Measurements from ENCODE around the gene ZSWIM6. TPM values are rescaled to one million over a fixed set of nuclear protein-coding genes. Genes with fewer than 3 reads are reported as not detected.
"Not testable (repeated sequence)": the region's sequence is repeated elsewhere in the genome, so short reads cannot be mapped to it uniquely, and the experiment has no call there.

Gene ZSWIM6
- total and polyA plus RNA-seq, 2 experiments from 2014 or later = 3.9 to 6.0 TPM

DNA sequence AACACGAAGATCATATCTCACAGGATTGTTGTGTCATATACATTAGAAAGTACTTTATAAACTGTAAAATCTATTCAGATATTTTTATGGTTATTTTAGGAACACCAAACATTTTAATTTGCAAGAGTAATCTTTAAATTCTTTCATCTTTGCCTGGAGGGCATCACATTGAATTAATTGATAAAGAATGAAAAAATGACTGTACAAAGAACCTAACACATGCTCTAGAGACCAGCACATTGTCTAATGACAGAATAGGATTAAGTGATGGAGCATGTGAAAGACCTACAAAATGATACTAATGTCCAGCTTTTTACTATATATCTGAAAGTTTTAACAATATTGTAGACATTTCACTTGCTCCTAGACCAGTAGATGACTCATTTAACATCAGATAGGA lies 88.0 kb downstream of the ZSWIM6 start (continued):
- no peak for TF ChIP-seq POLR2AphosphoS5 (IDR thresholded peaks at IDR 0.05; ENCODE audit: low read depth)
- TF ChIP-seq, protein P1, sequence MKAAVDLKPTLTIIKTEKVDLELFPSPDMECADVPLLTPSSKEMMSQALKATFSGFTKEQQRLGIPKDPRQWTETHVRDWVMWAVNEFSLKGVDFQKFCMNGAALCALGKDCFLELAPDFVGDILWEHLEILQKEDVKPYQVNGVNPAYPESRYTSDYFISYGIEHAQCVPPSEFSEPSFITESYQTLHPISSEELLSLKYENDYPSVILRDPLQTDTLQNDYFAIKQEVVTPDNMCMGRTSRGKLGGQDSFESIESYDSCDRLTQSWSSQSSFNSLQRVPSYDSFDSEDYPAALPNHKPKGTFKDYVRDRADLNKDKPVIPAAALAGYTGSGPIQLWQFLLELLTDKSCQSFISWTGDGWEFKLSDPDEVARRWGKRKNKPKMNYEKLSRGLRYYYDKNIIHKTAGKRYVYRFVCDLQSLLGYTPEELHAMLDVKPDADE (IDR thresholded peaks at IDR 0.05) = no peak
- TF ChIP-seq NANOG (IDR thresholded peaks at IDR 0.05; ENCODE audit: borderline replicate concordance) = no peak
- TF ChIP-seq, protein P2, sequence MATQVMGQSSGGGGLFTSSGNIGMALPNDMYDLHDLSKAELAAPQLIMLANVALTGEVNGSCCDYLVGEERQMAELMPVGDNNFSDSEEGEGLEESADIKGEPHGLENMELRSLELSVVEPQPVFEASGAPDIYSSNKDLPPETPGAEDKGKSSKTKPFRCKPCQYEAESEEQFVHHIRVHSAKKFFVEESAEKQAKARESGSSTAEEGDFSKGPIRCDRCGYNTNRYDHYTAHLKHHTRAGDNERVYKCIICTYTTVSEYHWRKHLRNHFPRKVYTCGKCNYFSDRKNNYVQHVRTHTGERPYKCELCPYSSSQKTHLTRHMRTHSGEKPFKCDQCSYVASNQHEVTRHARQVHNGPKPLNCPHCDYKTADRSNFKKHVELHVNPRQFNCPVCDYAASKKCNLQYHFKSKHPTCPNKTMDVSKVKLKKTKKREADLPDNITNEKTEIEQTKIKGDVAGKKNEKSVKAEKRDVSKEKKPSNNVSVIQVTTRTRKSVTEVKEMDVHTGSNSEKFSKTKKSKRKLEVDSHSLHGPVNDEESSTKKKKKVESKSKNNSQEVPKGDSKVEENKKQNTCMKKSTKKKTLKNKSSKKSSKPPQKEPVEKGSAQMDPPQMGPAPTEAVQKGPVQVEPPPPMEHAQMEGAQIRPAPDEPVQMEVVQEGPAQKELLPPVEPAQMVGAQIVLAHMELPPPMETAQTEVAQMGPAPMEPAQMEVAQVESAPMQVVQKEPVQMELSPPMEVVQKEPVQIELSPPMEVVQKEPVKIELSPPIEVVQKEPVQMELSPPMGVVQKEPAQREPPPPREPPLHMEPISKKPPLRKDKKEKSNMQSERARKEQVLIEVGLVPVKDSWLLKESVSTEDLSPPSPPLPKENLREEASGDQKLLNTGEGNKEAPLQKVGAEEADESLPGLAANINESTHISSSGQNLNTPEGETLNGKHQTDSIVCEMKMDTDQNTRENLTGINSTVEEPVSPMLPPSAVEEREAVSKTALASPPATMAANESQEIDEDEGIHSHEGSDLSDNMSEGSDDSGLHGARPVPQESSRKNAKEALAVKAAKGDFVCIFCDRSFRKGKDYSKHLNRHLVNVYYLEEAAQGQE (IDR thresholded peaks at IDR 0.05; ENCODE audit: unreplicated experiment) = no peak
- no peak for TF ChIP-seq ZNF331 (CRISPR knock-in tag; IDR thresholded peaks at IDR 0.05; ENCODE audit: low read depth)

DNA sequence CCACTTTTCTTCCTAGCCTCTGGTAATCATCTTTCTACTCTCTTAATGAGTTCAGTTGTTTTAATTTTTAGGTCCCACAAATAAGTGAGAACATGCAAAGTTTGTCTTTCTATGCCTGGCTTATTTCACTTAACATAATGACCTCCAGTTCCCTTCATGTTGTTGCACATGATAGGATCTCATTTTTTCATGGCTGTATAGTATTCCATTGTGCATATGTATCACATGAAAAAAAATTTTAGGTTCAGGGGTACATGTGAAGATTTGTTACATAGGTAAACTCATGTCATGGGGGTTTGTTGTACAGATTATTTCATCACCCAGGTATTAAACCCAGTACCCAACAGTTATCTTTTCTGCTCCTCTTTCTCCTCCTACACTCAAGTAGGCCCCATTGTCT lies 89.2 kb downstream of the ZSWIM6 start:
- DNase-seq (ENCODE audit: low spot score); H3K9me2 ChIP-seq (ENCODE audit: insufficient read depth); H3K27me3 Mint-ChIP-seq (ENCODE audit: insufficient read depth, low read depth, poor library complexity); H3F3A ChIP-seq (replicated peaks; ENCODE audit: low read depth); ATAC-seq; H3K36me3 Mint-ChIP-seq (ENCODE audit: low read depth); H3K9me3 Mint-ChIP-seq; H3K4me3 Mint-ChIP-seq; H3K27me3 ChIP-seq (ENCODE audit: insufficient read depth); H3K36me3 ChIP-seq (ENCODE audit: insufficient read depth); H3K27ac Mint-ChIP-seq; H4K20me1 ChIP-seq (replicated peaks; ENCODE audit: insufficient read depth); H2AFZ ChIP-seq; H3K4me2 ChIP-seq; H3K4me3 ChIP-seq; H3K27ac ChIP-seq (ENCODE audit: low read depth): not testable (repeated sequence)
- H3K4me1 ChIP-seq (ENCODE audit: insufficient read depth) = peaks cover 31% of the 10 kb centered on the region
- peaks cover 45% of the 10 kb centered on the region for H3K79me2 ChIP-seq (replicated peaks; ENCODE audit: insufficient read depth)
- peaks cover 24% of the 10 kb centered on the region for H3K4me1 Mint-ChIP-seq

DNA sequence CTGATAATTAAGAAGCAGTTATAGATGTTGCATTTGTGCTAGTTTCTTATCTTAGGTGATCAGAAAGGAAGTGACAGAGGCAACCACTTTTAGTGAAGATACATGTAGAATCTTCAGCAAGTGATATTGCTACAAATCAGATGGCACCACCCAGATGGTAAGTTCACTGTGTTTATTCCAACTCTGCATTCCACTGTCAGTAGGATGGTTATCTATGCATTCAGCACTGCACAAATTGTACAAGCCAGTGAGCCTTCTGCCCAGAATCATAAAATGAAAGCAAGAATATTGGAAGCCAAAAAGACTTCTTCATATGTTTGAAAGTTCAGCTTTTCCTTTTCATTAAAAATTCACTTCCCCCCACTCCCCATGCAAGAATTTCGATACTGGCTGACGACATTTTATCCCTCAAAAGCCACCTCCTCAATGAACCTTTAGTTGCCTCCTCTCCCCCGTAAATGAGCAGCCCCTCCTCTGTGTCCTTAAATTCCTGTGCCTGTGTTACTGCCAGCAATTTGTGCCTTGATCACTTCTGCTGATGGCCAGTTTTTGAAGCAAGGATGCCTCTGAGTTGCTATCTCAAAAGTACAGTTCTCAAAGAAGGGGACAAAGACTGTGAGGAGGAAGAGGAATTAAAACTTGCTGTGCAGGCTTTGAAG lies 91.6 kb downstream of the ZSWIM6 start:
- H3K9me3 Mint-ChIP-seq = peaks cover 6% of the 10 kb centered on the region; the same call in 1 of the 3 replicates
- Histone ChIP-seq H4K20me1 (replicated peaks; ENCODE audit: insufficient read depth) (no peaks in the 10 kb centered on the region), H3K79me2 (replicated peaks; ENCODE audit: insufficient read depth) (peaks cover 39% of the 10 kb centered on the region)
- TF ChIP-seq, protein P2 (IDR thresholded peaks at IDR 0.05; ENCODE audit: unreplicated experiment) = no peak
- no peak for TF ChIP-seq EZH2 (IDR thresholded peaks at IDR 0.05; ENCODE audit: low read depth, unreplicated experiment)
- TF ChIP-seq, protein P1 (IDR thresholded peaks at IDR 0.05) = no peak
- TF ChIP-seq ZNF331 (CRISPR knock-in tag; IDR thresholded peaks at IDR 0.05; ENCODE audit: low read depth) = no peak

More for the DNA sequence above, 91.6 kb downstream of the ZSWIM6 start:
- no peaks in the 10 kb centered on the region for H3K27me3 ChIP-seq (ENCODE audit: insufficient read depth)
- H3K4me2 ChIP-seq = no peak overlapping the region
- no peak for ATAC-seq
- no peak overlapping the region for H3K27ac Mint-ChIP-seq
- H3K4me1 Mint-ChIP-seq = peaks cover 7% of the 10 kb centered on the region; the same call in 2 of the 3 replicates
- H3K4me3 Mint-ChIP-seq = no peak overlapping the region
- no peak overlapping the region for H3K27ac ChIP-seq (ENCODE audit: low read depth)
- H3F3A ChIP-seq (replicated peaks; ENCODE audit: low read depth) = no peaks in the 10 kb centered on the region
- peaks cover 6% of the 10 kb centered on the region; the same call in 2 of the 3 replicates for H3K36me3 Mint-ChIP-seq (ENCODE audit: low read depth)
- no peak for DNase-seq (ENCODE audit: low spot score)
- H3K4me1 ChIP-seq (ENCODE audit: insufficient read depth) = peaks cover 16% of the 10 kb centered on the region
- no peaks in the 10 kb centered on the region for H3K9me2 ChIP-seq (ENCODE audit: insufficient read depth)
- H3K27me3 Mint-ChIP-seq (ENCODE audit: insufficient read depth, low read depth, poor library complexity) = peaks cover 2% of the 10 kb centered on the region
- H2AFZ ChIP-seq = no peak overlapping the region
- H3K36me3 ChIP-seq (ENCODE audit: insufficient read depth) = no peaks in the 10 kb centered on the region
- no peak overlapping the region for H3K4me3 ChIP-seq

Data from GM23338 (cell line).